Natural killer cell (primary cell): Measurements from ENCODE around the gene ACTL6B. TPM values are rescaled to one million over a fixed set of nuclear protein-coding genes. Genes with fewer than 3 reads are reported as not detected.

Experiments
- ATAC-seq, 3 donors: fragments of 150-1000 bp in 2 of 3; fragments of 200-7000 bp in 1 of 3; cut with Tn5 transposase; 1 replicate in 1 of 3; 2 replicates in 2 of 3; pipeline ENCODE4 v1.10.0; 2021; ENCODE audit warnings: mild to moderate bottlenecking in 2 of 3, moderate library complexity in 2 of 3
- DNase-seq, 2 donors: peaks; one replicate each; pipeline versions ENCODE4 v3.0.0 to v3.0.0-alpha.2; 2013 to 2021; ENCODE audit warnings: mixed read lengths in 1 of 2
- H3K27ac ChIP-seq: one replicate; pipeline ENCODE4 v1.5.1; 2013; ENCODE audit warnings: mild to moderate bottlenecking, low read length
- H3K27me3 ChIP-seq: one replicate; pipeline ENCODE4 v1.6.1; 2013; ENCODE audit warnings: low read length; ENCODE audit not compliant: control insufficient read depth, insufficient read depth
- H3K36me3 ChIP-seq: one replicate; pipeline ENCODE4 v1.6.1; 2013; ENCODE audit warnings: low read length; ENCODE audit not compliant: control insufficient read depth, insufficient read depth
- H3K4me1 ChIP-seq: one replicate; pipeline ENCODE4 v1.6.1; 2013; ENCODE audit warnings: low read length; ENCODE audit not compliant: control insufficient read depth, insufficient read depth
- H3K4me3 ChIP-seq: one replicate; pipeline ENCODE4 v1.5.1; 2013; ENCODE audit warnings: low read length
- H3K9me3 ChIP-seq: one replicate; pipeline ENCODE4 v1.6.1; 2013; ENCODE audit warnings: low read length; ENCODE audit not compliant: control insufficient read depth, insufficient read depth
- H3K27ac Mint-ChIP-seq, 2 donors: one replicate each; pipeline ENCODE4 v1.8.0; 2022; ENCODE audit warnings: mild to moderate bottlenecking in 2 of 2, mixed read lengths in 2 of 2, moderate library complexity in 1 of 2
- H3K27me3 Mint-ChIP-seq, 2 donors: one replicate each; pipeline ENCODE4 v1.8.0; 2022; ENCODE audit warnings: low read depth in 2 of 2, mixed read lengths in 2 of 2
- H3K36me3 Mint-ChIP-seq: one replicate; pipeline ENCODE4 v1.8.0; 2022; ENCODE audit warnings: mixed read lengths
- H3K4me1 Mint-ChIP-seq, 2 donors: one replicate each; pipeline ENCODE4 v1.8.0; 2022; ENCODE audit warnings: mixed read lengths in 2 of 2
- H3K4me3 Mint-ChIP-seq: one replicate; pipeline ENCODE4 v1.8.0; 2022; ENCODE audit warnings: mild to moderate bottlenecking, moderate library complexity, mixed read lengths
- H3K9me3 Mint-ChIP-seq, 2 donors: one replicate each; pipeline ENCODE4 v1.8.0; 2022; ENCODE audit warnings: mixed read lengths in 2 of 2
- WGBS: methylation state at CpG from one replicate; pipeline ENCODE4 v1.1.7; 2013; ENCODE audit warnings: missing lambda C conversion rate; ENCODE audit not compliant: insufficient coverage; 5-methylcytosine and 5-hydroxymethylcytosine counted together
- intact Hi-C: fragments of 100-400 bp; cut with micrococcal nuclease; formaldehyde crosslinking; loops from one replicate; pipeline ENCODE4 v1.14.2; 2022
- total RNA-seq, 4 donors: library from RNA; stranded (reverse); fragments of 120-200 nt in 1 of 4; gene quantifications; one replicate each; pipeline versions ENCODE4 v1.2.3 to v1.2.4, GENCODE V29; 2013 to 2022
- TF ChIP-seq, protein P1 (sequence below): fragments of 200-600 bp; IDR thresholded peaks from one replicate; pipeline ENCODE4 v1.8.0; 2022; ENCODE audit warnings: antibody characterized with exemption

ACTL6B gene
- total RNA-seq, 3 donors from 2014 or later (not counting 1 experiment from before 2014, with no cell fraction given): not detected

DNA sequence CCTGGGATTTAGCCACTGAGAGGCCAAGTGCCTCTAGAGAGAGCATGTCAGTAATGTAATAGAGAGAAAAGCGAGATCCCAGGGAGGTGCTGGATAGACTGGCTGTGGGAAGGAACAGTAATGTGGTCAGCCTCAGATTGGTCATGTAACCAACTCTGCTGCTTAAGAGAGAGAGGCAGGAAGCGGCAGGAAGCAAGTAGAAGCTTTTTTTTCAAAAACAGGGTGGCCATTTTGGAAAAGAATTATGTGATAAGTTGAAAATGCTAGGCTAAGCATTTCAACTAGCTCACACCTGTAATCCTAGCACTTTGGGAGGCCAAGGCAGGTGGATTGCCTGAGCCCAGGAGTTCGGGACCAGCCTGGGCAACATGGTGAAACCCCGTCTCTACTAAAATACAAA, 57.8 kb downstream of the ACTL6B start:
- Mint-ChIP-seq H3K9me3 (no peaks in the 10 kb centered on the region), H3K4me3 (no peak overlapping the region), H3K36me3 (no peaks in the 10 kb centered on the region), H3K27me3 (no peaks in the 10 kb centered on the region), H3K4me1 (peaks cover 0 to 7% of the 10 kb centered on the region in 2 donors), H3K27ac (no peak overlapping the region)
- ATAC-seq (no peak), DNase-seq (no peak)
- TF ChIP-seq, protein P1, sequence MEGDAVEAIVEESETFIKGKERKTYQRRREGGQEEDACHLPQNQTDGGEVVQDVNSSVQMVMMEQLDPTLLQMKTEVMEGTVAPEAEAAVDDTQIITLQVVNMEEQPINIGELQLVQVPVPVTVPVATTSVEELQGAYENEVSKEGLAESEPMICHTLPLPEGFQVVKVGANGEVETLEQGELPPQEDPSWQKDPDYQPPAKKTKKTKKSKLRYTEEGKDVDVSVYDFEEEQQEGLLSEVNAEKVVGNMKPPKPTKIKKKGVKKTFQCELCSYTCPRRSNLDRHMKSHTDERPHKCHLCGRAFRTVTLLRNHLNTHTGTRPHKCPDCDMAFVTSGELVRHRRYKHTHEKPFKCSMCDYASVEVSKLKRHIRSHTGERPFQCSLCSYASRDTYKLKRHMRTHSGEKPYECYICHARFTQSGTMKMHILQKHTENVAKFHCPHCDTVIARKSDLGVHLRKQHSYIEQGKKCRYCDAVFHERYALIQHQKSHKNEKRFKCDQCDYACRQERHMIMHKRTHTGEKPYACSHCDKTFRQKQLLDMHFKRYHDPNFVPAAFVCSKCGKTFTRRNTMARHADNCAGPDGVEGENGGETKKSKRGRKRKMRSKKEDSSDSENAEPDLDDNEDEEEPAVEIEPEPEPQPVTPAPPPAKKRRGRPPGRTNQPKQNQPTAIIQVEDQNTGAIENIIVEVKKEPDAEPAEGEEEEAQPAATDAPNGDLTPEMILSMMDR: no peak
- H3K27me3 ChIP-seq: no peaks in the 10 kb centered on the region
- no peaks in the 10 kb centered on the region for H3K9me3 ChIP-seq
- no peak overlapping the region for H3K4me3 ChIP-seq
- intact Hi-C loops: no loop called here
- H3K27ac ChIP-seq: no peak overlapping the region
- WGBS: 86% methylated on average over 4 of the region's 4 CpGs
- peaks cover 10% of the 10 kb centered on the region for H3K4me1 ChIP-seq
- H3K36me3 ChIP-seq: no peaks in the 10 kb centered on the region

DNA sequence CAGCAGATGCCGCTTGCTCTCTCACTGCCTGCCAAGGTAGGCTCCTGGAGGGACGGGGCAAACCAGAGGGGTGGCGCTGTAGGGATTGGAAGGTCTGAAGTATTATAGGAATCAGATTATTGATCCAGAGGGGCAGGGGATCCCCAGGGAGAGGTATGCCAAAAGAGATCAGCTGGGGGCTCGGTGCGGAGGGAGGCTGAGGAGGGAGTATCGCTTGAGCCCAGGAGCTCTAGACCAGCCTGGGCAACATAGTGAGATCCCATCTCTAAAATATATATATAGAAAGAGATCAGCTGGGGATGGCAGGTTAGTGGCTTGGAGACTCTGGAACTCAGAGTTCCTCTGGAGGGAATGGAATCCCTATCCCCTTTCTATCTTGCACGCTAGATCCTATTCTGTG, 61.1 kb downstream of the ACTL6B start:
- Histone ChIP-seq H3K27me3 (no peaks in the 10 kb centered on the region), H3K9me3 (no peaks in the 10 kb centered on the region), H3K36me3 (no peaks in the 10 kb centered on the region), H3K4me1 (peaks cover 3% of the 10 kb centered on the region), H3K27ac (no peak overlapping the region), H3K4me3 (no peak overlapping the region)
- Mint-ChIP-seq H3K9me3 (no peaks in the 10 kb centered on the region), H3K4me3 (no peak overlapping the region), H3K27me3 (peaks cover 6 to 8% of the 10 kb centered on the region in 2 donors), H3K27ac (no peak overlapping the region), H3K4me1 (peaks cover 0 to 5% of the 10 kb centered on the region in 2 donors), H3K36me3 (no peaks in the 10 kb centered on the region)
- TF ChIP-seq, protein P1: no peak
- intact Hi-C loops: no loop called here
- 99% methylated on average over 4 of the region's 7 CpGs for WGBS
- ATAC-seq: no peak
- no peak for DNase-seq

Other genes starting within 250 kb of the ACTL6B start
- 1 to 10 TPM; 5.6 to 7.8 (median 7.2) TPM for gene ZCWPW1, start 227.7 kb downstream of the ACTL6B start, total RNA-seq
- gene MEPCE, start 226.6 kb downstream of the ACTL6B start, total RNA-seq: 10 to 100 TPM; 48.1 to 54.9 (median 54.1) TPM
- 10 to 100 TPM; 41.0 to 45.1 (median 44.7) TPM for gene PPP1R35, start 220.0 kb downstream of the ACTL6B start, total RNA-seq
- gene SPACDR, start 192.2 kb downstream of the ACTL6B start, total RNA-seq: 1 to 10 TPM; 2.3 to 4.1 (median 3.9) TPM
- 100 to 1,000 TPM; 140 to 173 (median 168) TPM for gene TSC22D4, start 177.2 kb downstream of the ACTL6B start, total RNA-seq
- gene NYAP1, start 172.5 kb downstream of the ACTL6B start, total RNA-seq: under 1 TPM in 2 of 3 donors, not detected in 1; 0.12 to 0.13 TPM
- gene AGFG2, start 117.2 kb downstream of the ACTL6B start, total RNA-seq: 10 to 100 TPM; 21.5 to 32.6 (median 22.2) TPM
- gene SAP25, start 82.5 kb downstream of the ACTL6B start, total RNA-seq: 10 to 100 TPM; 25.9 to 46.4 (median 32.5) TPM
- gene LRCH4, start 70.3 kb downstream of the ACTL6B start, total RNA-seq: 100 to 1,000 TPM; 282 to 296 (median 289) TPM
- gene FBXO24, start 70.1 kb downstream of the ACTL6B start, total RNA-seq: under 1 TPM; 0.45 to 0.94 (median 0.88) TPM
- gene PCOLCE, start 54.1 kb downstream of the ACTL6B start, total RNA-seq: 10 to 100 TPM; 18.4 to 24.8 (median 21.7) TPM
- gene MOSPD3, start 43.9 kb downstream of the ACTL6B start, total RNA-seq: 10 to 100 TPM; 14.5 to 15.9 (median 15.5) TPM
- 10 to 100 TPM in 2 of 3 donors, 1 to 10 TPM in 1; 9.8 to 13.8 (median 12.0) TPM for gene TFR2, start 14.9 kb downstream of the ACTL6B start, total RNA-seq
- gene GNB2, start 17.3 kb upstream of the ACTL6B start, total RNA-seq: 100 to 1,000 TPM; 194 to 227 (median 212) TPM
- gene GIGYF1, start 37.8 kb upstream of the ACTL6B start, total RNA-seq: 100 to 1,000 TPM in 2 of 3 donors, 10 to 100 TPM in 1; 92.0 to 102 (median 101) TPM
- 10 to 100 TPM; 17.6 to 22.1 (median 17.6) TPM for gene POP7, start 49.7 kb upstream of the ACTL6B start, total RNA-seq
- gene EPO, start 64.0 kb upstream of the ACTL6B start, total RNA-seq: not detected
- not detected for gene ZAN, start 77.1 kb upstream of the ACTL6B start, total RNA-seq
- 1 to 10 TPM in 1 of 3 donors, under 1 TPM in 2; 0.66 to 1.5 (median 0.88) TPM for gene EPHB4, start 171.1 kb upstream of the ACTL6B start, total RNA-seq
- gene SLC12A9, start 196.3 kb upstream of the ACTL6B start, total RNA-seq: 10 to 100 TPM; 35.0 to 44.2 (median 38.1) TPM
- gene TRIP6, start 210.9 kb upstream of the ACTL6B start, total RNA-seq: 1 to 10 TPM; 1.1 to 3.5 (median 1.5) TPM
- gene SRRT, start 218.7 kb upstream of the ACTL6B start, total RNA-seq: 100 to 1,000 TPM; 281 to 307 (median 288) TPM
- 1 to 10 TPM; 1.0 to 1.9 (median 1.3) TPM for gene UFSP1, start 233.3 kb upstream of the ACTL6B start, total RNA-seq
- under 1 TPM; 0.18 to 0.84 (median 0.47) TPM for gene ACHE, start 239.4 kb upstream of the ACTL6B start, total RNA-seq